H1 (cell line): ENCODE measurements around the gene RNASE13. TPM values are rescaled to one million over a fixed set of nuclear protein-coding genes. Genes with fewer than 3 reads are reported as not detected.

ENCODE experiments used
- CREB1 ChIP-seq: IDR thresholded peaks from 2 replicates; pipeline ENCODE4 v1.6.1; 2012; ENCODE audit warnings: inconsistent platforms
- TAF1 ChIP-seq: IDR thresholded peaks from 2 replicates; pipeline ENCODE4 v1.6.1; 2011; ENCODE audit warnings: mild to moderate bottlenecking, low read depth, low read length
- TBP ChIP-seq: IDR thresholded peaks from 2 replicates; pipeline ENCODE4 v1.6.1; 2011; ENCODE audit warnings: low read depth, low read length, improper control_type of control experiment
- polyA plus RNA-seq, 7 experiments: library from polyadenylated mRNA; depleted of rRNA in 3 of 7; stranded (reverse) in 5 of 7; unstranded in 2 of 7; fragments of >200 nt in 5 of 7; fragments of 200-250 nt in 2 of 7; gene quantifications; 1 replicate in 5 of 7; 2 replicates in 1 of 7; 4 replicates in 1 of 7; pipeline versions ENCODE4 v1.2.1 to v1.2.3, GENCODE V29; 2011 to 2013; ENCODE audit warnings: missing spikeins in 2 of 7, mixed read lengths in 2 of 7
- total RNA-seq: library from RNA; stranded (reverse); fragmentation: NEBNext Ultra II Directional; extraction: Animal tissue kit (Norgen Biotek cat#: 25700); gene quantifications from 2 replicates; pipeline ENCODE4 v1.2.1, GENCODE V29; 2021

The RNASE13 gene
- total and polyA plus RNA-seq, 2 of the 8 experiments (the other 6 are each of a cell fraction or from before 2014, with no cell fraction given), result not detected

DNA sequence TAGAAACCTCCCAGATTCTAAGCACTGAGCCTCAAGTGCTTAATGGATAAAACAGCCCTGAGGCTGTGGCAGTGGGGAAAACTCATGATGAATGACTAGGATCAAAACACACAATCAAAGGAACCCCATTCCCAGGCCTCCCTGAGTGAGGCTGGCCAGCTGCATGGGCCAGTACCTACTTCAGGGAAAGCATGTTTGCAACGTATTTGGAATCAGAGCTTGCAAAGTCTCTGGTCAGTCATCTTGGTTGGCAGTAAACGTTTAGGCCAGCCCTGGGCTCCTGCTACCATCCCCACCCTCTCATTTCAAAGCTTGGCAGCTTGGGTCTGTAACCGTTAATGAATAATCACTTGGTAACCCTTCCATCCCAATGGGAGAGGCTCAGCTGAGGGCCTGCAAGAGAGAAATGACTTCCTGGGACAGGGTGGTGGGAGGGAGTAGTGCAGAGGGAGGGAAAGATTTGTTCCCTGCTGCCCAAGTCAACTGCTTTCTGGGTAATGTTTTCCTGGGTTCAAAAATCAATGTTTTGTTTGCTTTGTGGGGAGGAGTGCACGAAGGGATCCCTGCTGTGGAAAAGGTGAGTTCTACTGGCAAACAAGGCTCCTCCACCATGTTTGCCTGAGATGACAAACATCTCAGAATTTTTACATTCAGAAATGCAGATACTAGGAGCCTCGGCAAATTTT lies 21.0 kb upstream of the RNASE13 start (continued):
- no peak for TF ChIP-seq TBP
- TF ChIP-seq TAF1, result no peak
- TF ChIP-seq CREB1, result no peak
- TF ChIP-seq, all 59 proteins: peak for 0
